ENCODE results near the gene NKTR. TPM values are rescaled to one million over a fixed set of nuclear protein-coding genes. Genes with fewer than 3 reads are reported as not detected.

Gene NKTR
- total RNA-seq, 1 donor from 2014 or later: 73.7 TPM

- no peak for TF ChIP-seq CTCF (IDR thresholded peaks at IDR 0.05)
- H3K4me3 Mint-ChIP-seq (ENCODE audit: unreplicated experiment): no peak overlapping the region
- no peaks in the 10 kb centered on the region for H3K9me3 Mint-ChIP-seq (ENCODE audit: unreplicated experiment)
- peaks cover 22% of the 10 kb centered on the region for H3K4me1 Mint-ChIP-seq (ENCODE audit: unreplicated experiment)
- DNase-seq (ENCODE audit: extremely low spot score, unreplicated experiment): no peak
- H3K27ac Mint-ChIP-seq (ENCODE audit: unreplicated experiment): no peak overlapping the region
- no peaks in the 10 kb centered on the region for H3K27me3 Mint-ChIP-seq (ENCODE audit: unreplicated experiment)
- H3K36me3 Mint-ChIP-seq (ENCODE audit: unreplicated experiment): peaks cover 4% of the 10 kb centered on the region
Observed at GRCh38 chr3:42588625-42589024, 11.9 kb upstream of the NKTR start.

- Mint-ChIP-seq H3K27me3 (ENCODE audit: unreplicated experiment) (no peaks in the 10 kb centered on the region), H3K27ac (ENCODE audit: unreplicated experiment) (peak overlapping the region; percentile 91), H3K4me1 (ENCODE audit: unreplicated experiment) (peaks cover 22% of the 10 kb centered on the region), H3K4me3 (ENCODE audit: unreplicated experiment) (peak overlapping the region; percentile 92), H3K9me3 (ENCODE audit: unreplicated experiment) (no peaks in the 10 kb centered on the region), H3K36me3 (ENCODE audit: unreplicated experiment) (peaks cover 12% of the 10 kb centered on the region)
- no peak for DNase-seq (ENCODE audit: extremely low spot score, unreplicated experiment)
- TF ChIP-seq CTCF (IDR thresholded peaks at IDR 0.05): no peak
Observed at GRCh38 chr3:42589382-42590109, 10.9 kb upstream of the NKTR start.

GRCh38 chr3:42590989-42591756, 9.3 kb upstream of the NKTR start:
- peaks cover 22% of the 10 kb centered on the region for H3K4me1 Mint-ChIP-seq (ENCODE audit: unreplicated experiment)
- no peaks in the 10 kb centered on the region for H3K27me3 Mint-ChIP-seq (ENCODE audit: unreplicated experiment)
- peak overlapping the region; percentile 91 for H3K27ac Mint-ChIP-seq (ENCODE audit: unreplicated experiment)
- no peak for DNase-seq (ENCODE audit: extremely low spot score, unreplicated experiment)
- TF ChIP-seq CTCF (IDR thresholded peaks at IDR 0.05): no peak
- H3K4me3 Mint-ChIP-seq (ENCODE audit: unreplicated experiment): peak overlapping the region; percentile 92
- H3K36me3 Mint-ChIP-seq (ENCODE audit: unreplicated experiment): peaks cover 16% of the 10 kb centered on the region
- no peaks in the 10 kb centered on the region for H3K9me3 Mint-ChIP-seq (ENCODE audit: unreplicated experiment)

- Mint-ChIP-seq H3K9me3 (ENCODE audit: unreplicated experiment) (no peaks in the 10 kb centered on the region), H3K4me3 (ENCODE audit: unreplicated experiment) (peak overlapping the region; percentile 92), H3K27me3 (ENCODE audit: unreplicated experiment) (no peaks in the 10 kb centered on the region), H3K4me1 (ENCODE audit: unreplicated experiment) (peaks cover 22% of the 10 kb centered on the region), H3K36me3 (ENCODE audit: unreplicated experiment) (peaks cover 16% of the 10 kb centered on the region), H3K27ac (ENCODE audit: unreplicated experiment) (peak overlapping the region; percentile 91)
- DNase-seq (ENCODE audit: extremely low spot score, unreplicated experiment): no peak
- no peak for TF ChIP-seq CTCF (IDR thresholded peaks at IDR 0.05)
Observed at GRCh38 chr3:42591811-42592210, 8.7 kb upstream of the NKTR start.

GRCh38 chr3:42593635-42594034, 6.9 kb upstream of the NKTR start:
- H3K4me1 Mint-ChIP-seq (ENCODE audit: unreplicated experiment): peaks cover 28% of the 10 kb centered on the region
- no peak for DNase-seq (ENCODE audit: extremely low spot score, unreplicated experiment)
- no peak overlapping the region for H3K4me3 Mint-ChIP-seq (ENCODE audit: unreplicated experiment)
- no peak for TF ChIP-seq CTCF (IDR thresholded peaks at IDR 0.05)
- no peak overlapping the region for H3K27ac Mint-ChIP-seq (ENCODE audit: unreplicated experiment)
- no peaks in the 10 kb centered on the region for H3K9me3 Mint-ChIP-seq (ENCODE audit: unreplicated experiment)
- no peaks in the 10 kb centered on the region for H3K27me3 Mint-ChIP-seq (ENCODE audit: unreplicated experiment)
- H3K36me3 Mint-ChIP-seq (ENCODE audit: unreplicated experiment): peaks cover 16% of the 10 kb centered on the region
